IMR-90 (cell line): Measurements from ENCODE around the gene SNRNP35. TPM values are rescaled to one million over a fixed set of nuclear protein-coding genes. Genes with fewer than 3 reads are reported as not detected.

Source experiments
- ATAC-seq: fragments of 200-7000 bp; cut with Tn5 transposase; 2 replicates; pipeline ENCODE4 v1.9.1; 2020; ENCODE audit warnings: low read depth, mild to moderate bottlenecking, moderate library complexity
- BruUV-seq: library from RNA; stranded (reverse); fragments of 400-500 nt; replicated peaks from 2 replicates; lab custom pipeline; 2021; lab: Mats Ljungman, UMichigan
- CTCF ChIA-PET: fragments of 300-600 bp; formaldehyde crosslinking; extraction: SDS; loops from one replicate; lab custom pipeline; 2021; ENCODE audit warnings: antibody characterized with exemption; lab: Yijun Ruan, JAX
- POLR2A ChIA-PET: fragments of 300-600 bp; sonication (Branson Sonifier 250); formaldehyde crosslinking; loops from one replicate; lab custom pipeline; 2022; ENCODE audit warnings: antibody characterized with exemption; ENCODE audit not compliant: unreplicated experiment; lab: Charles Lee
- DNase-seq: peaks from one replicate; pipeline ENCODE4 v3.0.0; 2013
- H2AFZ ChIP-seq: replicated peaks from 2 replicates; pipeline ENCODE3; 2013; ENCODE audit warnings: low read length, mild to moderate bottlenecking; ENCODE audit not compliant: poor library complexity
- H2AK5ac ChIP-seq: 2 replicates; pipeline ENCODE4 v1.6.1; 2013; ENCODE audit warnings: low read depth, low read length, inconsistent platforms
- H2AK9ac ChIP-seq: replicated peaks from 2 replicates; pipeline ENCODE3; 2013; ENCODE audit warnings: mild to moderate bottlenecking, low read depth, low read length, moderate library complexity; ENCODE audit not compliant: poor library complexity
- H2BK120ac ChIP-seq: 2 replicates; pipeline ENCODE4 v1.6.1; 2013; ENCODE audit warnings: low read depth, low read length, inconsistent platforms
- H2BK15ac ChIP-seq: 3 replicates; pipeline ENCODE4 v1.6.1; 2013; ENCODE audit warnings: low read depth, low read length, inconsistent platforms
- H2BK20ac ChIP-seq: 2 replicates; pipeline ENCODE4 v1.6.1; 2013; ENCODE audit warnings: low read depth, mild to moderate bottlenecking, inconsistent platforms, low read length, moderate library complexity
- H2BK5ac ChIP-seq: 2 replicates; pipeline ENCODE4 v1.6.1; 2013; ENCODE audit warnings: mild to moderate bottlenecking, low read depth, low read length, inconsistent platforms; ENCODE audit not compliant: poor library complexity, severe bottlenecking
- H3K14ac ChIP-seq: replicated peaks from 2 replicates; pipeline ENCODE4 v1.6.1; 2013; ENCODE audit warnings: low read depth, low read length, inconsistent platforms
- H3K18ac ChIP-seq: 2 replicates; pipeline ENCODE4 v1.6.1; 2013; ENCODE audit warnings: low read depth, low read length, control low read depth
- H3K23ac ChIP-seq: 2 replicates; pipeline ENCODE4 v1.6.1; 2013; ENCODE audit warnings: low read depth, low read length, inconsistent platforms
- H3K27ac ChIP-seq: 2 replicates; pipeline ENCODE4 v1.5.1; 2013; ENCODE audit warnings: mild to moderate bottlenecking, control low read depth, low read length; ENCODE audit not compliant: insufficient read depth
- H3K27me3 ChIP-seq: 2 replicates; pipeline ENCODE4 v1.6.1; 2013; ENCODE audit warnings: low read length; ENCODE audit not compliant: control insufficient read depth, insufficient read depth
- H3K36me3 ChIP-seq: 2 replicates; pipeline ENCODE4 v1.6.1; 2013; ENCODE audit warnings: low read length, mixed read lengths; ENCODE audit not compliant: control insufficient read depth, insufficient read depth
- H3K4ac ChIP-seq: 2 replicates; pipeline ENCODE4 v1.6.1; 2013; ENCODE audit warnings: low read depth, low read length, inconsistent platforms
- H3K4me1 ChIP-seq: 2 replicates; pipeline ENCODE4 v1.6.1; 2013; ENCODE audit warnings: low read length, mixed read lengths; ENCODE audit not compliant: control insufficient read depth, insufficient read depth
- H3K4me2 ChIP-seq: 2 replicates; pipeline ENCODE4 v1.6.1; 2013; ENCODE audit warnings: low read depth, mild to moderate bottlenecking, control low read depth, low read length, moderate library complexity
- H3K4me3 ChIP-seq: 2 replicates; pipeline ENCODE4 v1.5.1; 2013; ENCODE audit warnings: low read depth, mild to moderate bottlenecking, control low read depth, low read length, moderate library complexity; ENCODE audit not compliant: insufficient read depth
- H3K56ac ChIP-seq: 2 replicates; pipeline ENCODE4 v1.6.1; 2013; ENCODE audit warnings: low read length, inconsistent platforms; ENCODE audit not compliant: insufficient read depth; ENCODE audit errors: extremely low read depth
- H3K79me1 ChIP-seq, 2 experiments: 2 replicates each; pipeline ENCODE4 v1.6.1; 2013; ENCODE audit warnings: low read length in 2 of 2, inconsistent platforms in 1 of 2, low read depth in 1 of 2
- H3K9ac ChIP-seq: 2 replicates; pipeline ENCODE4 v1.6.1; 2013; ENCODE audit warnings: low read depth, low read length, control low read depth
- H3K9me1 ChIP-seq: 2 replicates; pipeline ENCODE4 v1.6.1; 2013; ENCODE audit warnings: low read length, inconsistent platforms; ENCODE audit not compliant: insufficient read depth
- H3K9me3 ChIP-seq: 2 replicates; pipeline ENCODE4 v1.6.1; 2013; ENCODE audit warnings: low read length; ENCODE audit not compliant: control insufficient read depth, insufficient read depth
- H4K20me1 ChIP-seq: 2 replicates; pipeline ENCODE4 v1.6.1; 2013; ENCODE audit warnings: low read length, inconsistent platforms; ENCODE audit not compliant: insufficient read depth
- H4K5ac ChIP-seq: 2 replicates; pipeline ENCODE4 v1.6.1; 2013; ENCODE audit warnings: mild to moderate bottlenecking, low read depth, low read length, control low read depth
- H4K8ac ChIP-seq, 2 experiments: 2 replicates each; pipeline ENCODE4 v1.6.1; 2013; ENCODE audit warnings: low read depth in 2 of 2, low read length in 2 of 2, control low read depth in 1 of 2, inconsistent platforms in 1 of 2
- H4K91ac ChIP-seq: 2 replicates; pipeline ENCODE4 v1.6.1; 2013; ENCODE audit warnings: low read depth, low read length, inconsistent platforms; ENCODE audit not compliant: insufficient read depth
- CEBPB ChIP-seq: IDR thresholded peaks from 2 replicates; pipeline ENCODE4 v1.6.1; 2012; ENCODE audit warnings: low read depth, low read length, improper control_type of control experiment
- CHD1 ChIP-seq: IDR thresholded peaks from 2 replicates; pipeline ENCODE4 v1.6.1; 2012; ENCODE audit warnings: low read depth, low read length, improper control_type of control experiment
- MAFK ChIP-seq: IDR thresholded peaks from 2 replicates; pipeline ENCODE4 v1.6.1; 2012; ENCODE audit warnings: low read depth, low read length, improper control_type of control experiment
- USF2 ChIP-seq: fragments of 150-350 bp; IDR thresholded peaks from 2 replicates; pipeline ENCODE4 v1.6.1; 2017; ENCODE audit warnings: mild to moderate bottlenecking, antibody characterized with exemption, low read length, low read depth
- WGBS, 2 experiments: methylation state at CpG; one replicate each; pipeline versions ENCODE4 v1.1.5 to v1.1.7; 2013; ENCODE audit warnings: missing lambda C conversion rate in 2 of 2; ENCODE audit not compliant: insufficient read length in 1 of 2; ENCODE audit errors: extremely low coverage in 2 of 2; 5-methylcytosine and 5-hydroxymethylcytosine counted together
- dilution Hi-C: fragments of 300-500 bp; cut with HindIII; formaldehyde crosslinking; loops from one replicate; pipeline ENCODE4 v1.14.3; 2018; ENCODE audit warnings: low sequenced_read_pairs; ENCODE audit not compliant: unreplicated experiment
- in situ Hi-C: fragments of 300-500 bp; cut with MboI; formaldehyde crosslinking; loops from 3 replicates; pipeline ENCODE4 v1.14.3; 2019; ENCODE audit warnings: low sequenced_read_pairs, inconsistent platforms, mixed read lengths
- intact Hi-C: fragments of 100-400 bp; cut with micrococcal nuclease; formaldehyde crosslinking; loops from 2 replicates; pipeline ENCODE4 v1.10.0; 2022
- polyA plus RNA-seq, 3 experiments: library from polyadenylated mRNA; depleted of rRNA; stranded (reverse); fragments of >200 nt; gene quantifications; 2 replicates each; pipeline ENCODE4 v1.2.3, GENCODE V29; 2012; ENCODE audit warnings: low replicate concordance in 1 of 3
- total RNA-seq: library from RNA; depleted of rRNA; stranded (reverse); fragments of >200 nt; gene quantifications from 2 replicates; pipeline ENCODE4 v1.2.3, GENCODE V29; 2012

Gene SNRNP35
- total and polyA plus RNA-seq, 2 of the 4 experiments (the other 2 are of a cell fraction), result 4.7 to 15.4 TPM

- no TSS peak for BruUV-seq
- Histone ChIP-seq H2AFZ (no peak overlapping the region), H2BK15ac (no peak overlapping the region), H4K5ac (no peak overlapping the region), H3K36me3 (peaks cover 34% of the 10 kb centered on the region), H2AK5ac (no peak overlapping the region), H3K9me3 (no peaks in the 10 kb centered on the region), H3K18ac (no peak overlapping the region), H2BK20ac (no peak overlapping the region), H3K4me2 (no peak overlapping the region), H4K20me1 (peaks cover 23% of the 10 kb centered on the region), H3K23ac (no peak overlapping the region), H2BK5ac (no peak overlapping the region), H4K8ac (no peak overlapping the region), H3K4me1 (peaks cover 3% of the 10 kb centered on the region), H3K79me1 (peaks cover 4 to 44% of the 10 kb centered on the region in 2 experiments; a peak in 3 of 4 replicates), H3K9ac (no peak overlapping the region), H3K14ac (no peak overlapping the region), H3K4me3 (no peak overlapping the region), H4K91ac (no peak overlapping the region), H3K27ac (no peak overlapping the region), H2BK120ac (no peak overlapping the region), H3K9me1 (no peaks in the 10 kb centered on the region; the same call in 1 of the 2 replicates), H3K27me3 (no peaks in the 10 kb centered on the region), H3K4ac (no peak overlapping the region), H3K56ac (no peak overlapping the region), H2AK9ac (no peak overlapping the region)
- in situ Hi-C loops (no loop called here), dilution Hi-C loops (no loop called here), intact Hi-C loops (no loop called here)
- 70% methylated on average over 2 of the region's 13 CpGs; no CpG with 5 or more reads in 1 of the 2 experiments for WGBS, 2 experiments
- ChIA-PET POLR2A (interaction anchor here (0.6 kb wide), 1 partner anchor 342 kb away, joined by 4 read pairs; no protein-coding TSS in a partner anchor), CTCF (no interaction called here)
- TF ChIP-seq USF2, result no peak
- no peak for TF ChIP-seq CEBPB
- no peak for TF ChIP-seq CHD1
- no peak for TF ChIP-seq MAFK
- DNase-seq (no peak), ATAC-seq (no peak)
These were observed 16.7 kb downstream of the SNRNP35 start for GRCh38 chr12:123474485-123475245.
